Measurements from ENCODE around the gene UCHL5.

- TF ChIP-seq, protein P1, sequence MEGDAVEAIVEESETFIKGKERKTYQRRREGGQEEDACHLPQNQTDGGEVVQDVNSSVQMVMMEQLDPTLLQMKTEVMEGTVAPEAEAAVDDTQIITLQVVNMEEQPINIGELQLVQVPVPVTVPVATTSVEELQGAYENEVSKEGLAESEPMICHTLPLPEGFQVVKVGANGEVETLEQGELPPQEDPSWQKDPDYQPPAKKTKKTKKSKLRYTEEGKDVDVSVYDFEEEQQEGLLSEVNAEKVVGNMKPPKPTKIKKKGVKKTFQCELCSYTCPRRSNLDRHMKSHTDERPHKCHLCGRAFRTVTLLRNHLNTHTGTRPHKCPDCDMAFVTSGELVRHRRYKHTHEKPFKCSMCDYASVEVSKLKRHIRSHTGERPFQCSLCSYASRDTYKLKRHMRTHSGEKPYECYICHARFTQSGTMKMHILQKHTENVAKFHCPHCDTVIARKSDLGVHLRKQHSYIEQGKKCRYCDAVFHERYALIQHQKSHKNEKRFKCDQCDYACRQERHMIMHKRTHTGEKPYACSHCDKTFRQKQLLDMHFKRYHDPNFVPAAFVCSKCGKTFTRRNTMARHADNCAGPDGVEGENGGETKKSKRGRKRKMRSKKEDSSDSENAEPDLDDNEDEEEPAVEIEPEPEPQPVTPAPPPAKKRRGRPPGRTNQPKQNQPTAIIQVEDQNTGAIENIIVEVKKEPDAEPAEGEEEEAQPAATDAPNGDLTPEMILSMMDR (conservative IDR thresholded peaks at IDR 0.05) = no peak
- no peak for TF ChIP-seq EZH2 (IDR thresholded peaks at IDR 0.05; ENCODE audit: low read depth)
Measured at GRCh38 chr1:192977089-192977706, 82.0 kb downstream of the UCHL5 start.
